GM21526 (cell line): ENCODE data around the gene COMMD3.

ENCODE experiments used
- ATAC-seq: cut with Tn5 transposase; IDR thresholded peaks from one replicate; pipeline ENCODE4 v1.9.1; 2021; ENCODE audit warnings: moderate library complexity; ENCODE audit not compliant: unreplicated experiment, low FRiP score

Gene COMMD3

DNA sequence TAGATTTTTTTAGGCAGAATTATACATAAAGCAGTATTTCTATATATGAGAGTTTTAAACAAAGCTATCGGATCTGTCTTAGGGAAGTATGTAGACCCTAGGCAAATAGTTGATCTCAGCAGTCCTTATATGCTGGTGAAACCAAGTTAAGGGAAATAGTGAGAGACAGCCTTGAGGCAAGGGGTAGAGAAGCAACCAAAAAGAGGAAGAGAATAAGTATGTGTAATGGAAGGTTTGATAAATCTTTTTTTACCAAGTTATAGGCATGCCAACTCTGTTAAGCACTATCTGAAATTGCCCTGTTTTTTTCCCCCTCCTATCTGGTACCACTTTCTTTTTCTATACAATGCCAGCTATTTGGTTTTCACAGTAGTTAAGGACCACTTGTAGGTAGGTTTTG, 49.0 kb downstream of the COMMD3 start:
- peak; percentile 75 for ATAC-seq

GRCh38 chr10:22365644-22366434, 49.7 kb downstream of the COMMD3 start:
- no peak for ATAC-seq

- no peak for ATAC-seq
Observed at GRCh38 chr10:22366435-22366703, 50.2 kb downstream of the COMMD3 start.

DNA sequence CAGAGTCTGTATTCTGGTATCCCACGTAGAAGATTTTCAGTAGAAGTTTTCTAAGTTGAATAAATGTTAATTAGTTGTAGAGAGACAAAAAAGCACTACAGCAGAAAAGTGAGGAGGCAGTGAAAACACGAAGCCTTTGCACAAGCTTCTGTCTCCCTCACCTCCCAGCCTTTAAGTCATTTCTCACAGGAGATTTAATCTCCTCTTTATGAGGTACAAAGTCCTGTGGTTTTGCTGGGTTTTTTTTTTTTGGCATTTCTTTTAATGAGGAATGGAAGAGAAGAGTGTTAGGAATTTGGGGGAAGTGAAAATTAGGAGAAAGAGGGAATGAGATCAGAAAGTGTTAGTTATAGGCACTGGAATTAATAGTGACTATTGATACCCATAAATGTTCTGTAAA, 50.6 kb downstream of the COMMD3 start:
- no peak for ATAC-seq

- no peak for ATAC-seq
Observed at GRCh38 chr10:22367471-22367870, 51.3 kb downstream of the COMMD3 start.

DNA sequence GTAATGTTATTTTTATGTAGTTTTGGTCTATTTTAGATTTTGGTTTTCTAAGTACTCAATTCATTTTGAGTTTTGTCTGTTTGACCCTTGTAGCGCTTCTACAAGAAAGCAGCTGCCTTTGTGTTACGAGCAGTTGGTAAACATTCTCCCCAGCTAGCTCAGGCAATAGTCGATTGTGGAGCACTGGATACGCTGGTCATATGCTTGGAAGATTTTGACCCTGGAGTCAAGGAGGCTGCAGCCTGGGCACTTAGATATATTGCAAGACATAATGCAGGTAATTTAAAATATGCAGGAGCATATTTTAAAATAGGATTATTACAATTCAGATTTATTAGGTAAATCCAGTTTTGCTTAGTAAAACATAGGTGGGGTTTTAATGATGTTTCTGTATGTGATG, 52.2 kb downstream of the COMMD3 start:
- ATAC-seq, result no peak

DNA sequence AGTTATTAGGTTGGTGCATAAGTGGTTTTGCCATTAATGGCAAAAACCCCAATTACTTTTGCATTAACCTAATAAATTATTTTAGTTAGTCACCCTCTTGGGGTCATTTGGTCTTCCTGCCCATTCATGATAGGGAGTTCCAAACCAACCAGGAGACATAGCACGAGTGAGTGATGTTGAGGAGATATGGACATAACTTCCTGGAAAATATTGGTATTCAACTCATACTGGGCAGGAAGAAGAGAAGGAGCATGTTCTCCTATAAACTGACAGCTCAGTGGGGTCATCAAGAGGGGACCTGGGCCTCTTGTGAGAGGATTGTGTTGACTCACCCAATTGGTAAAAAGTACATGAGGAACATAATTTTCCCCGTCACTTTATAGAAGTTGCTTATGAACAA, 52.8 kb downstream of the COMMD3 start:
- ATAC-seq, result no peak

- ATAC-seq, result peak; percentile 41
Observed at GRCh38 chr10:22369434-22370072, 53.4 kb downstream of the COMMD3 start.
